Measurements from ENCODE around the gene PRXL2A.

The PRXL2A gene

GRCh38 chr10:80451132-80451531, 42.8 kb downstream of the PRXL2A start:
- H3K4me3 ChIP-seq (replicated peaks; ENCODE audit: low read depth, low read length), result no peak overlapping the region
- no peak for DNase-seq (ENCODE audit: extremely low read depth, low read depth)
- TF ChIP-seq, protein P1, sequence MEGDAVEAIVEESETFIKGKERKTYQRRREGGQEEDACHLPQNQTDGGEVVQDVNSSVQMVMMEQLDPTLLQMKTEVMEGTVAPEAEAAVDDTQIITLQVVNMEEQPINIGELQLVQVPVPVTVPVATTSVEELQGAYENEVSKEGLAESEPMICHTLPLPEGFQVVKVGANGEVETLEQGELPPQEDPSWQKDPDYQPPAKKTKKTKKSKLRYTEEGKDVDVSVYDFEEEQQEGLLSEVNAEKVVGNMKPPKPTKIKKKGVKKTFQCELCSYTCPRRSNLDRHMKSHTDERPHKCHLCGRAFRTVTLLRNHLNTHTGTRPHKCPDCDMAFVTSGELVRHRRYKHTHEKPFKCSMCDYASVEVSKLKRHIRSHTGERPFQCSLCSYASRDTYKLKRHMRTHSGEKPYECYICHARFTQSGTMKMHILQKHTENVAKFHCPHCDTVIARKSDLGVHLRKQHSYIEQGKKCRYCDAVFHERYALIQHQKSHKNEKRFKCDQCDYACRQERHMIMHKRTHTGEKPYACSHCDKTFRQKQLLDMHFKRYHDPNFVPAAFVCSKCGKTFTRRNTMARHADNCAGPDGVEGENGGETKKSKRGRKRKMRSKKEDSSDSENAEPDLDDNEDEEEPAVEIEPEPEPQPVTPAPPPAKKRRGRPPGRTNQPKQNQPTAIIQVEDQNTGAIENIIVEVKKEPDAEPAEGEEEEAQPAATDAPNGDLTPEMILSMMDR (IDR thresholded peaks at IDR 0.05; ENCODE audit: low read depth, low read length, missing control alignments), result no peak

DNA sequence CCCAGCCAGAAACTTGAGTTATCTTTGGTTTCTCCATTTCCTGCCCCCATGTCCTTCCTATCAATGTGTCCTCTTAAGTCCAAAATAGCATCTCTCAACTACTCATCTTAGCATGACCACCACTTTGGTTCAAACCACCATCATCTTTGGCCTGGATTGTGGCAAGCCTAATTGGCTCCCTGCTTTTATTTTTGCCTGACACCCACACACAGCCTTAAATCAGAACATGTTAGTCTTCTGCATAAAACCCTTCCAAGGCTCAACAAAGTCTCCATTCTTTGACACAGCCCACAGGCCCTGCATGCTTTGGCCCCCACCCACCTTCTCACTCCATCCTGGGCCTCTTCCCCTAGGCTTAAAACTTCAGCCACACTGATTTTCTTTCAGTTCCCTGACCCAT, 43.7 kb downstream of the PRXL2A start:
- no peak overlapping the region for H3K4me3 ChIP-seq (replicated peaks; ENCODE audit: low read depth, low read length)
- TF ChIP-seq, protein P1 (IDR thresholded peaks at IDR 0.05; ENCODE audit: low read depth, low read length, missing control alignments), result no peak
- no peak for DNase-seq (ENCODE audit: extremely low read depth, low read depth)

GRCh38 chr10:80452640-80453039, 44.3 kb downstream of the PRXL2A start:
- no peak for DNase-seq (ENCODE audit: extremely low read depth, low read depth)
- TF ChIP-seq, protein P1 (IDR thresholded peaks at IDR 0.05; ENCODE audit: low read depth, low read length, missing control alignments), result no peak
- no peak overlapping the region for H3K4me3 ChIP-seq (replicated peaks; ENCODE audit: low read depth, low read length)

DNA sequence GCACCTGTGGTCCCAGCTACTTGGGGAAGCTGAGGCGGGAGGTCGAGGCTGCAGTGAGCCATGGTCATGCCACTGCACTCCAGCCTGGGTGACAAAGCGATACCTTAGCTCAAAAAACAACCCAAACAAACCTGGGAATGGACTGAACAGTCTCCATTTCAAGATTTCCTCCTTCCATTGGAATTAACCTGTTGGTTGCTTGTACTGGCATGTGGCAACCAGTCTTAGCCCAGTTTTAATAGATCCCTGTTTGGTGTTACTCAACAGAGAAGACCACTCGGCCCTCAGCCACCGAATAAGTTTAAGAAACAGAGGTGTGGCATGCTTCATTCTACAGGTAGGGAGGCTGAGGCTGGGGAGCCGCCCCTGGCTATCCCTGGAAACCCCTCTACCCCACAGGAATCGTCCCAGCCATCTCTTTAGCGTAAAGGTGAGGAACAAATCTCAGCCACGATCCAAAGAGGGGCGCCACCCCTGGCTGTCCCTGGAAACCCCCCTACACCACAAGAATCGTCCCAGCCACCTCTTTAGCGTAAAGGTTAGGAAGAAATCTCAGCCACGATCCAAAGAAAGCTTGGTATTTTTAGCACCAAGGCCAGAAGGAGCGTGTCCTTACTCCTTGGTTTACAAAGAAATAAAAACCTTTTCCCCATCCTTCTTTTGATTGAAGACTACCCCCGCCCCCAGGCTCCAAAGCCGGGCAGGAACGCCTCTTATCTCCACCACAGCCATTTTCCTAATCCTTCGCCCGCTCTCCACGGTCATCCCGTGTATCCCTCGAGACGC, 44.9 kb downstream of the PRXL2A start:
- TF ChIP-seq, protein P1 (IDR thresholded peaks at IDR 0.05; ENCODE audit: low read depth, low read length, missing control alignments), result no peak
- H3K4me3 ChIP-seq (replicated peaks; ENCODE audit: low read depth, low read length), result peak overlapping the region; percentile 29
- no peak for DNase-seq (ENCODE audit: extremely low read depth, low read depth)

GRCh38 chr10:80453842-80454512, 45.6 kb downstream of the PRXL2A start, which contains the start of gene TSPAN14:
Gene TSPAN14 (plus strand): TSS chr10:80454310. CDS start chr10:80489234, 34,924 bp downstream.
- TF ChIP-seq, protein P1 (IDR thresholded peaks at IDR 0.05; ENCODE audit: low read depth, low read length, missing control alignments), result no peak
- no peak for DNase-seq (ENCODE audit: extremely low read depth, low read depth)
- peak within 1 kb of the TSS; percentile 80 for H3K4me3 ChIP-seq (replicated peaks; ENCODE audit: low read depth, low read length)

DNA sequence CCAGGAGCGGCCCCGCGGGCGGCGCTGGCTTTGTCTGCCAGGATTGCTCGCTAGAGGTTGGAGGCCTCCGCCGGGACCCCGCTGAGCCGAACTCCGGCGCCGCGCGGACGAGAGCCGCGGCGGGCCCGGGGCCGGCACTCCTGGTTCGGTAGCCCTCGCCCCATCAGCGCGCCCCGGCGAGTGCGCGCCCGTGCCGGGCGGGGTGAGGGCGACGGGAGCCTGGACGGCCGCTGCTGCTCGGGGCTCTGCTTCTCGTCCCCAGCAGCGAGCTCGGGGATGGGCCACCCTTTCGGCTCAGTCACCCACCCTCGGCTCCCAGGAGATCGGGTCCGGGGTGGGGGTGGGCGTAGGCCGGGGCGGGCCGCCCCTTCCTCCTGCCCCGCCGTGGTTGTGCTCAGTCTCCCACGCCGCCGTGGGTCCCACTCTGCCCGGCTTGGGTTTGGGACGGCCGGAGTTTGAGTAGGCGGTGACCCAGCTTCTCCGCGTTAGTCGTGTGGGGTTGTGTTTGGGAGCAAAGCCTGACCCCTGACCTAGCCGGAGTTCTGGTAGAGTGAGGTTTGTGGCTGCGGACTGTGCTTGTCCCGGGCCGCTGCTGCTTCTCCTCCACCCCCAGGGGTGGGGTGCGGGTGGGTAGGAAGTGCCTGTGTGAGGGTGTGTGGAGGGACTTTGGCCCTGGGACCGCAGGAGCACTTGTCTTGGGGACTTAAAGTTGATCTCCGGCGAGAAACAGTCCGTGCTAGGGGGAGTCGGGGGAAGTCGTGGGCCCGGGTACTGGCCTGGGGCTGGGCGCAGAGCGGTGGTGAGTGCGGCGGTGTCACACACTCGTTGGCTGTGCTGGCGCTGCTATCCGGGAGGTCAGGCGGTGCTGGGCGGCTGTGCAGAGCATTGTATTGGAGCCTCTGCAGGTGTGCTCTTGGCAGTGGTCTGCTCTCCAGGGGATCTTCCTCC, 46.4 kb downstream of the PRXL2A start:
- TF ChIP-seq, protein P1 (IDR thresholded peaks at IDR 0.05; ENCODE audit: low read depth, low read length, missing control alignments), result no peak
- peak overlapping the region; percentile 80 for H3K4me3 ChIP-seq (replicated peaks; ENCODE audit: low read depth, low read length)
- no peak for DNase-seq (ENCODE audit: extremely low read depth, low read depth)

Data from HFF-Myc (cell line).